Left renal pelvis (tissue), 4 donors: Measurements from ENCODE around the gene PTER. TPM values are rescaled to one million over a fixed set of nuclear protein-coding genes. Genes with fewer than 3 reads are reported as not detected.
A peak's percentile ranks its signal among the peaks of the same experiment; 100 is the strongest.

Experiments used
- DNase-seq, 4 donors: peaks; one replicate each; pipeline ENCODE4 v3.0.0-alpha.2; 2013; ENCODE audit warnings: low read depth in 4 of 4, low spot score in 3 of 4
- polyA plus RNA-seq, 4 donors: library from polyadenylated mRNA; unstranded; fragments of 120-200 nt; gene quantifications; one replicate each; pipeline ENCODE4 v1.2.1, GENCODE V29; 2013; ENCODE audit not compliant: insufficient read length in 4 of 4

Gene PTER
- polyA plus RNA-seq: 10 to 100 TPM in 3 of 4 donors, 1 to 10 TPM in 1; 3.6 to 23.6 (median 18.5) TPM

GRCh38 chr10:16436758-16437539 is at the start of gene PTER:
PTER (plus strand) TSS chr10:16437010; CDS start chr10:16484385, 47,375 bp downstream.
- peak; percentile 52 to 65 (median 56) for DNase-seq

- no peak for DNase-seq
Measured at GRCh38 chr10:16392531-16393069, 44.2 kb upstream of the PTER start.

- no peak for DNase-seq
Measured at GRCh38 chr10:16393271-16393858, 43.4 kb upstream of the PTER start.

- no peak for DNase-seq
Measured at GRCh38 chr10:16401416-16401815, 35.4 kb upstream of the PTER start.

- DNase-seq: no peak
Measured at GRCh38 chr10:16408379-16408778, 28.4 kb upstream of the PTER start.

- DNase-seq: no peak
Measured at GRCh38 chr10:16417341-16417740, 19.5 kb upstream of the PTER start.

- DNase-seq: no peak
Measured at GRCh38 chr10:16423599-16423998, 13.2 kb upstream of the PTER start.

GRCh38 chr10:16425449-16425848 is 11.4 kb upstream of the PTER start:
- DNase-seq: no peak

GRCh38 chr10:16429539-16429938 is 7.3 kb upstream of the PTER start:
- DNase-seq: no peak

GRCh38 chr10:16436367-16436757 is 448 bp upstream of the PTER start:
- DNase-seq: no peak

GRCh38 chr10:16437540-16437894 is 707 bp downstream of the PTER start:
- no peak for DNase-seq

GRCh38 chr10:16439295-16439694 is 2.5 kb downstream of the PTER start:
- DNase-seq: no peak

GRCh38 chr10:16440396-16441133 is 3.8 kb downstream of the PTER start:
- DNase-seq: no peak

GRCh38 chr10:16441173-16441840 is 4.5 kb downstream of the PTER start:
- DNase-seq: no peak

GRCh38 chr10:16442914-16443313 is 6.1 kb downstream of the PTER start:
- DNase-seq: no peak

- no peak for DNase-seq
Measured at GRCh38 chr10:16445770-16446469, 9.1 kb downstream of the PTER start.

GRCh38 chr10:16449454-16449853 is 12.6 kb downstream of the PTER start:
- no peak for DNase-seq

- no peak for DNase-seq
Measured at GRCh38 chr10:16458166-16458955, 21.6 kb downstream of the PTER start.

GRCh38 chr10:16459423-16459939 is 22.7 kb downstream of the PTER start:
- DNase-seq: no peak
